Keratinocyte (primary cell): ENCODE results near the gene DLL4. TPM values are rescaled to one million over a fixed set of nuclear protein-coding genes. Genes with fewer than 3 reads are reported as not detected.

Source experiments
- DNase-seq: peaks from one replicate; pipeline ENCODE4 v3.0.0-alpha.2; 2011; ENCODE audit warnings: low read depth, missing footprints, low spot score
- FAIRE-seq: peaks from 2 replicates; lab custom pipeline; 2011; peaks lifted over from hg19 to GRCh38; lab: Jason Lieb, UNC
- H2AFZ ChIP-seq: 2 replicates; pipeline ENCODE4 v1.6.0; 2012; ENCODE audit warnings: low read length, control low read depth, inconsistent platforms; ENCODE audit not compliant: control insufficient read depth
- H3K27ac ChIP-seq: 2 replicates; pipeline ENCODE4 v1.5.1; 2011; ENCODE audit warnings: low read length; ENCODE audit not compliant: control insufficient read depth, insufficient read depth
- H3K27me3 ChIP-seq: 3 replicates; pipeline ENCODE4 v1.6.0; 2011; ENCODE audit warnings: low read length; ENCODE audit not compliant: control insufficient read depth, insufficient read depth; ENCODE audit errors: extremely low read depth
- H3K36me3 ChIP-seq, 2 experiments: 2 replicates in 1 of 2; 3 replicates in 1 of 2; pipeline ENCODE4 v1.5.1; 2011; ENCODE audit warnings: low read length in 2 of 2, mild to moderate bottlenecking in 1 of 2; ENCODE audit not compliant: control insufficient read depth in 2 of 2, insufficient read depth in 2 of 2; ENCODE audit errors: extremely low read depth in 1 of 2
- H3K4me1 ChIP-seq: 3 replicates; pipeline ENCODE4 v1.5.1; 2011; ENCODE audit warnings: low read length; ENCODE audit not compliant: control insufficient read depth, insufficient read depth; ENCODE audit errors: extremely low read depth
- H3K4me2 ChIP-seq: 3 replicates; pipeline ENCODE4 v1.6.0; 2011; ENCODE audit warnings: low read depth, low read length; ENCODE audit not compliant: control insufficient read depth, insufficient read depth; ENCODE audit errors: extremely low read depth
- H3K4me3 ChIP-seq, 3 experiments: fragments of 200-600 bp in 1 of 3; sonication (generic) in 1 of 3; 2 replicates in 2 of 3; 3 replicates in 1 of 3; pipeline ENCODE4 v1.5.1; 2011 to 2016; ENCODE audit warnings: low read length in 3 of 3, mild to moderate bottlenecking in 3 of 3, control low read depth in 2 of 3, inconsistent platforms in 1 of 3, low read depth in 1 of 3, mixed read lengths in 1 of 3, mixed run types in 1 of 3, moderate library complexity in 1 of 3; ENCODE audit not compliant: control insufficient read depth in 2 of 3, insufficient read depth in 2 of 3; ENCODE audit errors: extremely low read depth in 1 of 3
- H3K79me2 ChIP-seq: 2 replicates; pipeline ENCODE4 v1.6.0; 2012; ENCODE audit warnings: low read length; ENCODE audit not compliant: control insufficient read depth, insufficient read depth
- H3K9ac ChIP-seq: 3 replicates; pipeline ENCODE4 v1.6.0; 2011; ENCODE audit warnings: low read length; ENCODE audit not compliant: control insufficient read depth, insufficient read depth; ENCODE audit errors: extremely low read depth
- H3K9me1 ChIP-seq: 3 replicates; pipeline ENCODE4 v1.6.0; 2011; ENCODE audit warnings: low read length; ENCODE audit not compliant: control insufficient read depth, insufficient read depth; ENCODE audit errors: extremely low read depth
- H3K9me3 ChIP-seq: 2 replicates; pipeline ENCODE4 v1.5.1; 2012; ENCODE audit warnings: low read depth, low read length; ENCODE audit not compliant: control insufficient read depth
- H4K20me1 ChIP-seq: 3 replicates; pipeline ENCODE4 v1.6.0; 2011; ENCODE audit warnings: low read length; ENCODE audit not compliant: control insufficient read depth, insufficient read depth; ENCODE audit errors: extremely low read depth
- CTCF ChIP-seq, 3 experiments: IDR thresholded peaks in 1 of 3; conservative IDR thresholded peaks in 1 of 3; optimal IDR thresholded peaks in 1 of 3; 2 replicates in 2 of 3; 3 replicates in 1 of 3; pipeline versions ENCODE3 to v1.5.1; 2011; ENCODE audit warnings: low read length in 3 of 3, mild to moderate bottlenecking in 3 of 3, moderate library complexity in 2 of 3, control low read depth in 1 of 3, inconsistent platforms in 1 of 3; ENCODE audit not compliant: insufficient read depth in 2 of 3; ENCODE audit errors: extremely low read depth in 1 of 3
- EZH2 ChIP-seq: IDR thresholded peaks from one replicate; pipeline ENCODE4 v1.6.1; 2012; ENCODE audit warnings: inconsistent platforms, mild to moderate bottlenecking, low read length, moderate library complexity
- dilution Hi-C: fragments of 300-500 bp; cut with MboI; formaldehyde crosslinking; loops from one replicate; pipeline ENCODE4 v1.7.0; 2020; ENCODE audit warnings: low sequenced_read_pairs; ENCODE audit not compliant: extremely low pct_ligation_motif_present
- polyA plus RNA-seq, 5 experiments: library from polyadenylated mRNA; depleted of rRNA in 3 of 5; stranded (reverse) in 3 of 5; stranded (forward) in 1 of 5; unstranded in 1 of 5; fragments of >200 nt; gene quantifications; 1 replicate in 1 of 5; 2 replicates in 3 of 5; 3 replicates in 1 of 5; pipeline versions ENCODE4 v1.2.1 to v1.2.3, GENCODE V29; 2011 to 2012; ENCODE audit warnings: missing spikeins in 2 of 5, low read depth in 1 of 5, low replicate concordance in 1 of 5

The DLL4 gene
- polyA plus RNA-seq, 1 donor (not counting 4 experiments of a cell fraction or from before 2014, with no cell fraction given) = not detected

GRCh38 chr15:40911141-40911540, 18.0 kb upstream of the DLL4 start:
- no peak for TF ChIP-seq CTCF (optimal IDR thresholded peaks at IDR 0.05 in 1 of 3, IDR thresholded peaks at IDR 0.05 in 1 of 3, conservative IDR thresholded peaks at IDR 0.05 in 1 of 3; ENCODE audit: extremely low read depth in 1 of 3, insufficient read depth in 2 of 3, low read length in 3 of 3)
- TF ChIP-seq EZH2 = no peak
- Histone ChIP-seq H3K79me2 (no peaks in the 10 kb centered on the region), H4K20me1 (no peaks in the 10 kb centered on the region), H3K36me3 (no peaks in the 10 kb centered on the region), H2AFZ (no peak overlapping the region), H3K4me2 (no peak overlapping the region), H3K4me1 (peaks cover 14% of the 10 kb centered on the region), H3K27me3 (no peaks in the 10 kb centered on the region), H3K9me3 (no peaks in the 10 kb centered on the region), H3K4me3 (no peak overlapping the region), H3K9me1 (no peaks in the 10 kb centered on the region), H3K9ac (no peak overlapping the region), H3K27ac (no peak overlapping the region)
- DNase-seq = no peak
- dilution Hi-C loops = loop anchor here (25.0 kb wide), 1 partner anchor 101 kb away; no protein-coding TSS in a partner anchor
- FAIRE-seq = no peak

- Histone ChIP-seq H3K4me2 (no peak overlapping the region), H3K9me3 (no peaks in the 10 kb centered on the region), H3K4me1 (peaks cover 9% of the 10 kb centered on the region), H3K9ac (no peak overlapping the region), H3K27ac (no peak overlapping the region), H3K4me3 (no peak overlapping the region), H3K27me3 (no peaks in the 10 kb centered on the region), H3K79me2 (no peaks in the 10 kb centered on the region), H3K36me3 (no peaks in the 10 kb centered on the region), H3K9me1 (no peaks in the 10 kb centered on the region), H4K20me1 (no peaks in the 10 kb centered on the region), H2AFZ (no peak overlapping the region)
- TF ChIP-seq CTCF (optimal IDR thresholded peaks at IDR 0.05 in 1 of 3, IDR thresholded peaks at IDR 0.05 in 1 of 3, conservative IDR thresholded peaks at IDR 0.05 in 1 of 3; ENCODE audit: extremely low read depth in 1 of 3, insufficient read depth in 2 of 3, low read length in 3 of 3) (no peak), EZH2 (no peak)
- FAIRE-seq (peak; percentile 36), DNase-seq (no peak)
- dilution Hi-C loops = loop anchor here (25.0 kb wide), 1 partner anchor 101 kb away; no protein-coding TSS in a partner anchor
Observed at GRCh38 chr15:40911693-40912092, 17.4 kb upstream of the DLL4 start.
